ENCODE data around the gene CCNQ.

The CCNQ gene

DNA sequence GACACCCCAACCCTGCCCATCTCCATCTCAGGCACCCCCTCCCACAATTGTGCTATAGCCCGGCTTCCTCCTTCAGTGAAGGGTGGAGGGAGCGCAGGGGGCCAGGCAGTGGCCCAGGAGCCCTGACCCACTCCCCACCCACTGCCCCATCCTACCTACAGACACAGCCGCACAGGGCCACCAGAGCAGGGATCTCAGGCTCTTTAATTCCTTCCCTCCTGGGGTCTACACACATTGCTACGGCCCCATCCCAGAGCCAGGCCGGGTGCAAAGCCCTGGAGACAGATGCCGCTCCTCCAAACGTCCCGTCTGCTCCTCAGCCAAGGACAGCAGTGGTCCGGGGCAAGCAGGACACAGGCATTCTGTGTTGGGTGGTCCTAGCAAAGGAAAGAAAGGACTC is 35.3 kb upstream of the CCNQ start:
- TF ChIP-seq, protein P1, sequence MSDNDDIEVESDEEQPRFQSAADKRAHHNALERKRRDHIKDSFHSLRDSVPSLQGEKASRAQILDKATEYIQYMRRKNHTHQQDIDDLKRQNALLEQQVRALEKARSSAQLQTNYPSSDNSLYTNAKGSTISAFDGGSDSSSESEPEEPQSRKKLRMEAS (IDR thresholded peaks at IDR 0.05; ENCODE audit: low read depth, low read length): no peak
- no peak for TF ChIP-seq CTCF (IDR thresholded peaks at IDR 0.05; ENCODE audit: low read depth, low read length)
- no peak for TF ChIP-seq MYC (IDR thresholded peaks at IDR 0.05; ENCODE audit: low read depth, low read length)
- no peak for TF ChIP-seq POLR2A (IDR thresholded peaks at IDR 0.05; ENCODE audit: extremely low read depth, insufficient read length)
- no peak for DNase-seq (ENCODE audit: low read depth)
- no peak overlapping the region for H3K4me3 ChIP-seq (ENCODE audit: low read depth, low read length)

- H3K4me3 ChIP-seq (ENCODE audit: low read depth, low read length): no peak overlapping the region
- DNase-seq (ENCODE audit: low read depth): no peak
- TF ChIP-seq, protein P1 (IDR thresholded peaks at IDR 0.05; ENCODE audit: low read depth, low read length): no peak
- TF ChIP-seq CTCF (IDR thresholded peaks at IDR 0.05; ENCODE audit: low read depth, low read length) (no peak), POLR2A (IDR thresholded peaks at IDR 0.05; ENCODE audit: extremely low read depth, insufficient read length) (no peak), MYC (IDR thresholded peaks at IDR 0.05; ENCODE audit: low read depth, low read length) (no peak)
Observed at GRCh38 chrX:153633607-153634180, 34.8 kb upstream of the CCNQ start.

GRCh38 chrX:153633048-153633447 is 34.1 kb upstream of the CCNQ start:
- TF ChIP-seq CTCF (IDR thresholded peaks at IDR 0.05; ENCODE audit: low read depth, low read length) (no peak), POLR2A (IDR thresholded peaks at IDR 0.05; ENCODE audit: extremely low read depth, insufficient read length) (no peak), MYC (IDR thresholded peaks at IDR 0.05; ENCODE audit: low read depth, low read length) (no peak)
- TF ChIP-seq, protein P1 (IDR thresholded peaks at IDR 0.05; ENCODE audit: low read depth, low read length): no peak
- no peak for DNase-seq (ENCODE audit: low read depth)
- no peak overlapping the region for H3K4me3 ChIP-seq (ENCODE audit: low read depth, low read length)

DNA sequence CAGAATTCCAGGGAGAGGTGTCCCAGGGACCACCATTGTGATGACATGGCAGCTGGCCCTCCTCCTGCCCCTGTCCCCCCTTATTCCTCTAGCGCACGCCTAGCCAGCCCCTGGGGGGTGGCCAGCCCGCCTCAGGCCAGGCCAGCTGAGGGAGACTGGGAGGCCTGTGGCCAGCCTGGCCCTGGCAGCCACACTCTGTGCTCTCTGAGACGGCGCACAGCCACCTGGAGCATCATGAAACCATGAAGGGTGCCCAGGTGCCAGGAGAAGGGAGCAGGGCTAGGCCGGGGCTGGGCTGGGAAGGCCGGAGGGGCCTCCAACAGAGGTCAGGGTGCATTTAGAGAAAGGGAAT is 33.6 kb upstream of the CCNQ start:
- no peak for TF ChIP-seq POLR2A (IDR thresholded peaks at IDR 0.05; ENCODE audit: extremely low read depth, insufficient read length)
- no peak for TF ChIP-seq MYC (IDR thresholded peaks at IDR 0.05; ENCODE audit: low read depth, low read length)
- no peak overlapping the region for H3K4me3 ChIP-seq (ENCODE audit: low read depth, low read length)
- DNase-seq (ENCODE audit: low read depth): no peak

DNA sequence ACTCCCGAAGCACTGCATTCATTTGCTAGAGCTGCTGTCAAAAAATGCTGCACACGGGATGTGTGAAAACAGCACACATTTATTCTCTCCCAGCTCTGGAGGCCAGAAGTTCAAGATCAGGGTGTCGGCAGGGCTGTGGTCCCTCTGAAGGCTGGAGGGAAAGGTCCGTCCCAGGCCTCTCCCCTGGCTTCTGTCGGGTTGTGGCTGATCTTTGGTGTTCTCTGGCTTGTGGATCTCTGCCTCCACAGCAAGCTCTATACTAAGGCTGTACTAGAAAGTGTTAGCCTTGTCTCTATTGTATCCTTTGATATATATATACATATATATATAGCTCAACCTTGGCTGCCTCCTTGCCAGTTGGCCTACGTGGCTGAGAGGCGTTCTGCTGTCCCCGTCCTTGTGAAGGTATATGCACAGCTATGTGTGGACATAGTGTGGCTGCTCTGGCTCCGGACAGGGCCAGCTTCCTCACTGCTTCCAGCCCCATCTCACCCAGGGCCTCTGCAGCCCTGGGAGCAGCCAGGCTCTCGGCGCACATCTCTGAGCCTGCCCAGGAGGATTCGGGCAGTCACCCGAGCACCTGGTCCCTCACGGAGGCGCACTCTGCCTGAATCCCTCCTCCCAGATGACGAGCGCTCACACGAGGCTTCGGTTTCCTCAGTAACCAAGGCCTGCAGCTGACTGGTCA is 33.1 kb upstream of the CCNQ start:
- TF ChIP-seq POLR2A (IDR thresholded peaks at IDR 0.05; ENCODE audit: extremely low read depth, insufficient read length) (no peak), CTCF (IDR thresholded peaks at IDR 0.05; ENCODE audit: low read depth, low read length) (no peak), MYC (IDR thresholded peaks at IDR 0.05; ENCODE audit: low read depth, low read length) (no peak)
- TF ChIP-seq, protein P1 (IDR thresholded peaks at IDR 0.05; ENCODE audit: low read depth, low read length): no peak
- DNase-seq (ENCODE audit: low read depth): no peak
- H3K4me3 ChIP-seq (ENCODE audit: low read depth, low read length): no peak overlapping the region

DNA sequence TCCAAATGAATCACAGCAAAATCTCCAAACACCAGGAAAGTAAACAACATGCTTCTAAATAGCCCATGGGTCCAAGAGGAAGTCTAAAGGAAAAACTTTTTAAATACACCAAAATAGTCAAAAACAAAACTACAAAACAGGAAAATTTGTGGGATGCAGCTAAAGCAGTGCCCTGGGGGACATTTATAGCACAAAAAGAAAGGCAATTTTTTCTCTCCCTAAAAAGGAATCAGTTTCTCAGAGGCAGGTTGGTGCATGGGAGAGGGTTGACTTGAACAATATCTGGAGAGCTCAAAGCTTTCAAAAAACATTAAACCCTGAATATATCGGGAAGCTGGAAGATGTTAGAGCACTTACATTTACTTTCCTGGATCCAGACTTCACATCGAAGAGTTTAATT is 32.4 kb upstream of the CCNQ start:
- no peak overlapping the region for H3K4me3 ChIP-seq (ENCODE audit: low read depth, low read length)
- TF ChIP-seq POLR2A (IDR thresholded peaks at IDR 0.05; ENCODE audit: extremely low read depth, insufficient read length) (no peak), CTCF (IDR thresholded peaks at IDR 0.05; ENCODE audit: low read depth, low read length) (no peak), MYC (IDR thresholded peaks at IDR 0.05; ENCODE audit: low read depth, low read length) (no peak)
- TF ChIP-seq, protein P1 (IDR thresholded peaks at IDR 0.05; ENCODE audit: low read depth, low read length): no peak
- no peak for DNase-seq (ENCODE audit: low read depth)

Measured in NB4 (cell line).